Kidney (tissue), 14 donors: ENCODE data around the gene HSPA9. TPM values are rescaled to one million over a fixed set of nuclear protein-coding genes. Genes with fewer than 3 reads are reported as not detected.

Experiments
- DNase-seq, 5 donors: peaks; one replicate each; pipeline ENCODE4 v3.0.0-alpha.2; 2013 to 2020
- FAIRE-seq: peaks from 2 replicates; lab custom pipeline; 2012; peaks lifted over from hg19 to GRCh38; lab: Jason Lieb, UNC
- H3K27ac ChIP-seq, 2 donors: one replicate each; pipeline ENCODE4 v1.7.0; 2013; ENCODE audit warnings: low read depth in 2 of 2, low read length in 2 of 2, inconsistent platforms in 1 of 2
- H3K27me3 ChIP-seq: one replicate; pipeline ENCODE4 v1.7.1; 2013; ENCODE audit warnings: low read length, inconsistent platforms; ENCODE audit not compliant: control insufficient read depth, insufficient read depth
- H3K36me3 ChIP-seq, 3 donors: one replicate each; pipeline versions ENCODE4 v1.7.0 to v1.7.1; 2013; ENCODE audit warnings: low read length in 3 of 3, control low read depth in 1 of 3, inconsistent platforms in 1 of 3; ENCODE audit not compliant: insufficient read depth in 3 of 3, control insufficient read depth in 2 of 3
- H3K4me1 ChIP-seq, 3 donors: one replicate each; pipeline versions ENCODE4 v1.7.0 to v1.7.1; 2013; ENCODE audit warnings: low read length in 3 of 3, inconsistent platforms in 1 of 3, low read depth in 1 of 3; ENCODE audit not compliant: control insufficient read depth in 2 of 3, insufficient read depth in 2 of 3
- H3K4me3 ChIP-seq, 3 donors: one replicate each; pipeline versions ENCODE4 v1.7.0 to v1.8.1; 2013; ENCODE audit warnings: low read length in 3 of 3, control low read depth in 1 of 3, inconsistent platforms in 1 of 3
- H3K9ac ChIP-seq, 3 donors: one replicate each; pipeline versions ENCODE4 v1.7.0 to v1.7.1; 2013; ENCODE audit warnings: low read length in 3 of 3, control low read depth in 1 of 3, inconsistent platforms in 1 of 3
- H3K9me3 ChIP-seq, 3 donors: one replicate each; pipeline versions ENCODE4 v1.7.0 to v1.7.1; 2013; ENCODE audit warnings: low read length in 3 of 3, control low read depth in 1 of 3, inconsistent platforms in 1 of 3; ENCODE audit not compliant: control insufficient read depth in 2 of 3, insufficient read depth in 1 of 3
- intact Hi-C: fragments of 100-400 bp; cut with DNase I; formaldehyde crosslinking; loops from one replicate; pipeline ENCODE4 v1.11.1; 2022
- polyA plus RNA-seq: library from polyadenylated mRNA; stranded (reverse); fragments of 350-450 nt; fragmentation: Illumina TruSeq; extraction: RNeasy Lipid Tissue Mini Kit (QIAGEN cat#74804); gene quantifications from one replicate; pipeline ENCODE4 v1.2.3, GENCODE V29; 2014; ENCODE audit warnings: low read depth, low replicate concordance; ENCODE audit not compliant: insufficient read depth
- total RNA-seq: library from RNA; stranded (reverse); fragmentation: NEBNext Ultra II Directional; extraction: Animal tissue kit (Norgen Biotek cat#: 25700); gene quantifications from one replicate; pipeline ENCODE4 v1.2.1, GENCODE V29; 2021
- TF ChIP-seq, protein P1 (sequence below): IDR thresholded peaks from 3 replicates; pipeline ENCODE4 v1.5.1; 2012; ENCODE audit warnings: mild to moderate bottlenecking, moderate library complexity, borderline replicate concordance; ENCODE audit not compliant: insufficient read depth; ENCODE audit errors: extremely low read depth
- donor health status: control.
- donor health status: control.
- donor health status: control.
- donor health status: control.
- donor health status: control.
- donor health status: DM: yes; HTN: yes; CAD: no.
- donor health status: Normal renal cell carcinoma (clear cell type).

The HSPA9 gene
- total and polyA plus RNA-seq, 2 donors from 2014 or later, result 192 to 331 TPM

DNA sequence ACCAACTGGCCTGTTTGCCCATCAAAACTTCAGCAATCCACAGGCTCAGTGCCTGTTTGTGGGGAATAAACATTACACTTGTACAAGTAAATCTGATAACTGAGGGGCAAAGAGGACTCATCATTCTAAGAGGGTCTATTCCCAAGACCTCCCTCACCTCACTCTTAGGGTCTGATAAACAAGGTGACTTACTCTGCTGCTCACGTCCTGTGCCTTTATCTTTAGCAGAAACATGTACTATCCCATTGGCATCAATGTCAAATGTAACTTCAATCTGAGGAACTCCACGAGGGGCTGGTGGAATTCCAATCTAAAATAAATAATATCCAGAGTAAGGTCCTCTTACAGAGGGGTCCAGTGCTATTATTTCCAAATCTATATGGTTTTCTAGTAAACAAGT is 17.5 kb downstream of the HSPA9 start:
- DNase-seq (no peak), FAIRE-seq (no peak)
- Histone ChIP-seq H3K36me3 (peaks cover 17 to 53% (median 52%) of the 10 kb centered on the region in 3 donors), H3K27ac (no peak overlapping the region), H3K9me3 (no peaks in the 10 kb centered on the region), H3K9ac (no peak overlapping the region), H3K27me3 (no peaks in the 10 kb centered on the region), H3K4me3 (no peak overlapping the region), H3K4me1 (peaks cover 0 to 2% (median 0%) of the 10 kb centered on the region in 3 donors)
- TF ChIP-seq, protein P1, sequence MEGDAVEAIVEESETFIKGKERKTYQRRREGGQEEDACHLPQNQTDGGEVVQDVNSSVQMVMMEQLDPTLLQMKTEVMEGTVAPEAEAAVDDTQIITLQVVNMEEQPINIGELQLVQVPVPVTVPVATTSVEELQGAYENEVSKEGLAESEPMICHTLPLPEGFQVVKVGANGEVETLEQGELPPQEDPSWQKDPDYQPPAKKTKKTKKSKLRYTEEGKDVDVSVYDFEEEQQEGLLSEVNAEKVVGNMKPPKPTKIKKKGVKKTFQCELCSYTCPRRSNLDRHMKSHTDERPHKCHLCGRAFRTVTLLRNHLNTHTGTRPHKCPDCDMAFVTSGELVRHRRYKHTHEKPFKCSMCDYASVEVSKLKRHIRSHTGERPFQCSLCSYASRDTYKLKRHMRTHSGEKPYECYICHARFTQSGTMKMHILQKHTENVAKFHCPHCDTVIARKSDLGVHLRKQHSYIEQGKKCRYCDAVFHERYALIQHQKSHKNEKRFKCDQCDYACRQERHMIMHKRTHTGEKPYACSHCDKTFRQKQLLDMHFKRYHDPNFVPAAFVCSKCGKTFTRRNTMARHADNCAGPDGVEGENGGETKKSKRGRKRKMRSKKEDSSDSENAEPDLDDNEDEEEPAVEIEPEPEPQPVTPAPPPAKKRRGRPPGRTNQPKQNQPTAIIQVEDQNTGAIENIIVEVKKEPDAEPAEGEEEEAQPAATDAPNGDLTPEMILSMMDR, result no peak
- intact Hi-C loops, result no loop called here

DNA sequence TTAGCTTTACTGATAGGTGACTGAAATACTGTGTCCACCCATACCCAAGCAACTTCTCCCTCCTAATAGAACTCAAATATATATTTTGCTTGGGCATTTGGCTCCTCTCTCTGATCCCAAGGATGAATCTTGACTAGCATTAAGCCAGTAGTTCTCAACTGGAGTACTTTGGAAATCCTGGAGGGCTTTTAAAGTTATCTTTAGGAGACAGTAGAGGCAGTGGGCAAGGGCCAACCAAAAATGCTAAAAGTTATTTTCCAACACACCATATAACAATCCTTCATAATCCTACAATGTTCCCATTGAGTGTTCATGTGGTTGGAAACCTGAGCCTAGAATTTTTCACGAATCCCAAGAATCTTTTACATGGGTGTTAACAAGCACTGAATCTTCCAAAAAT is 21.1 kb downstream of the HSPA9 start:
- no peaks in the 10 kb centered on the region for H3K9me3 ChIP-seq
- H3K27me3 ChIP-seq, result no peaks in the 10 kb centered on the region
- no peak overlapping the region for H3K4me3 ChIP-seq
- H3K4me1 ChIP-seq, result no peaks in the 10 kb centered on the region
- no peak overlapping the region for H3K9ac ChIP-seq
- intact Hi-C loops, result no loop called here
- H3K36me3 ChIP-seq, result peaks cover 17 to 40% (median 34%) of the 10 kb centered on the region in 3 donors
- DNase-seq (no peak), FAIRE-seq (no peak)
- H3K27ac ChIP-seq, result no peak overlapping the region
- TF ChIP-seq, protein P1, result no peak

DNA sequence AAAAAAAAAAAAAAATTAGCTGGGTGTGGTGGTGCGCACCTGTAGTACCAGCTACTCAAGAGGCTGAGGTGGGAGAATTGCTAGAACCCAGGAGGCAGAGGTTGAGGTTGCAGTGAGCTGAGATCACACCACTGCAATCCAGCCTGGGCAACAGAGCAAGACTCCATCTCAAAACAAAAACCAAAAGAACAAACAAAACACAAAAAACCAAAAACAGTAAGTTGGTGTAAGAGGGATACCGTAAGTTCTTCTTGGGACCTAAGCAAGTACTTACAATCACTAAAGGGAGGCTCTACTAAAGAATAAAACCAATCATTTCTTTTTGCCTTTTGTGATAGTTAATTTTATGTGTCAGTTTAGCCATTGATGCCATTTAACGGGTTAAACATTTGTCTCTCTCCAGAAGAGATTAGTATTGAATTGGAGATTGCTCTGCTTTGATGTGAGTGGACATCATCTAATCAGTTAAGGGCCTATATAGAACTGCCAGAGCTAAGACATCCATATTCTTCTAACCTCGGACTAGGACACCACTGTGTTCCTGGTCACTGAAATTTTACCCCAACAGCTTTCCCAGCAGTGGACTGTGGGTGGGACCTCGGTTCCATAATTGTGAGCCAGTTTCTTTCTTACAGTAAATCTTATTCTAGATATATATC is 21.6 kb downstream of the HSPA9 start:
- Histone ChIP-seq H3K27me3 (no peaks in the 10 kb centered on the region), H3K9me3 (no peaks in the 10 kb centered on the region), H3K4me3 (no peak overlapping the region), H3K36me3 (peaks cover 15 to 34% (median 29%) of the 10 kb centered on the region in 3 donors), H3K9ac (no peak overlapping the region), H3K27ac (no peak overlapping the region), H3K4me1 (no peaks in the 10 kb centered on the region)
- FAIRE-seq, result no peak
- TF ChIP-seq, protein P1, result no peak
- no peak for DNase-seq
- intact Hi-C loops, result no loop called here
